ENCODE measurements around the gene C16orf78. TPM values are rescaled to one million over a fixed set of nuclear protein-coding genes. Genes with fewer than 3 reads are reported as not detected.

The C16orf78 gene, protein sequence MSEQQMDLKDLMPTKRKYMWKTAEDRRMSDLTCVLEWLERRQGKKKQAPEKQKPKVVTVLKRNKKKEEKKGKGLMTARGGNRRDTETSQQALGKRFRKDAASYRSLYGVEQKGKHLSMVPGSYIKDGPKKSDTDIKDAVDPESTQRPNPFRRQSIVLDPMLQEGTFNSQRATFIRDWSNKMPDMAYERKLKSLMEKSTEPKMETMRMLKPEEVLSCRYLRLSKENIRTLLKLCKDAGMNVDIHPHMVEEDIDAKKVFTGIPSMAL
- polyA plus RNA-seq (ENCODE audit: insufficient read length in 4 of 4), result not detected

GRCh38 chr16:49373504-49373903 is at the start of gene C16orf78:
TSS of gene C16orf78 (plus strand) at chr16:49373804. CDS start at chr16:49373940, 136 bp downstream.
- no peak for DNase-seq (ENCODE audit: low read depth in 4 of 4, low spot score in 3 of 4)

GRCh38 chr16:49324703-49325102 is 48.9 kb upstream of the C16orf78 start:
- DNase-seq (ENCODE audit: low read depth in 4 of 4, low spot score in 3 of 4), result no peak

DNA sequence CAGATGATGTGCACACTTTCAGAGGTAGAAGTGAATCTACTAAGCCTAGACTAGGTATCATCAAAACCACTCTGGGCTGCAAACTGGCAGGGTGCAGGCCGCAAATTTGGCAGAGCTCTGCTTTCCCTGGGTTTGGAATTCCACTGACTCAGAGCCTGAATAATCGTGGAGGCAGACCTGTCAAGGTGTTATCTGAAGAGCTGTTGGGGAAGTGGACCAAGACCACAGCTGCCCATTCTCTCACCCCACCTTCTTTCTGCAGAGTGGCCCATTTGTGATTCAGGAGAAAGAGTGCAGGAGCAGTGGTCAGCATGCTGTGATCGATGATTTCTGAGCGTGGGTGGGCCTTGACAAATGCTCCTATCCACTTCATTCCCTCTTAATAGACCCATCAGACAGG is 46.1 kb upstream of the C16orf78 start:
- DNase-seq (ENCODE audit: low read depth in 4 of 4, low spot score in 3 of 4), result no peak

DNA sequence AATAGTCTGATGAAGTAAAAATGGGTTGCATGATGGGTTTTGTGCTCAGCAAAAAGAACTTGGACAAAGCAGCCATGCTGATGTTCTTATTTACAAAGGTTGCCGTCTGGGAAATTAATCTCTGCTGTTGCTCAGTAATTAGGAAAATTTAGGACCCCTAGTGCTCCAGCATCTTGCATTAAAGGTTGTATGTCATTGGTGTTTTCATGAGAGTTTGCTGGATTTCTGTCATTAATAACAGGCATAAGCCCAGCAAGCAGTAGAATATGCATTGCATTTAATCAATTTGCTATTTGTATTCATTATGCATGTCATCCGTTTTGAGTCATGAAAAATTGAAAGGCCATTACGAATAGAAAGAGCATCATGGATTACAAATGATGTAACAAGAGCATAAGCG is 45.3 kb upstream of the C16orf78 start:
- DNase-seq (ENCODE audit: low read depth in 4 of 4, low spot score in 3 of 4), result no peak

DNA sequence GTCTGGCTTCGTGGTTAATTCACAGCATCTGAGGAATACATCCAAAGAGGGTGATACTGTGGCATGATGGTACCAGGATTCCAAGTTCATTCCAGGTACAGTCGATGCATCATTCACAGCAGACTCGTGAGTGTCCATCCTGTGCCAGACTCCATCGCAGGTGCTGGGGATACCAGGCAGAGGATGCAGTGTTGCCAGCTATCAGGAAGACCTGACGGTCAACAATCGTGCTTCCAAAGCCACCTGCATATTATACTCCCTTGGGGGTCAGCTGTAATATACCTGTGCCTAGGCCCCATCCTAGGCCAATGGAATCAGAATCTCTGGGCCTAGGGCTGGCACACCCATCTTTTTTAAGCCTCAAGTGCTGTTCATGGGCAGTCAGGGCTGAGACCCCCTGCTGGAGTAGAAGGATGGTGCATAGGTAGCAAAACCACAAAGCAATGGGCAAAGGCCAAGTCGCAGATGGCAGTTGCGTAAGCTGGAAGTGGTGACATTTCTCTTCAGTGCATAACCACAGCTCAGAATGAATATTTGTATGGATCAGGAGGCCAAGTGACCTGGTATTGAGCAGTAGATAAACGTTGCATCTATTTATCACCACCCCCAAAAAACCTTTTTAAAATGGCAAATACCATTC is 42.9 kb upstream of the C16orf78 start:
- no peak for DNase-seq (ENCODE audit: low read depth in 4 of 4, low spot score in 3 of 4)

DNA sequence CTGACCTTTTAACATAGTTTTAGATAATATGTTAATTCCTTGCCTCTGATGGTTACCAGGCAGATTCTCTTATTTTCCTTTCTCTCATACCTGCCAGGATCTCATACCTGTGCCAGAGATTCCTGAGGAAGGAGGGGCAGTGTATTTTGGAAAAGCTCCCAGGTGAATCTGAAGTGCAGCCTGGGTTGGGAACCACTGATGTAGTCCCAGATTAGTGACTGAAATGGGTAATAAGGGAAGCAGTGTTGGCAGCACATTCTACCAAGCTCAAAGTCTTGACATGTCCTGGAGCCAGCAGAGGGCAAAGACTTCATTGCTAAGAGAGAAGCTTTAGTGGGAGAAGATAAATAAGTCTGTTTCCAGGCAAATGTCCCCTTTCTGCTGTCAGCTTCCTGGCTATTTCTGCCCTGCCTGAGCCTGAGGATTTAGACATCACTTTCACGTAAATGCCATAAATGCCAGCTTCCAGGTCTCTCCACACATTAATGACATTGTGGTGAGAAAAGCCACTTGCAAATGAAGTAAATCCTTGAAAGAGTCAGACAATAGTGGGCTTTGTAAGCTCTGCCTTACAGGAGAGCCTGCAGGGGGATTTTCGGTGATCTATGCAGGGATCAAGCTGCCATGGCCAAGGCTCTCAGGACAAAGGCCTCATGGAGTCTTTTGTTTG is 40.9 kb upstream of the C16orf78 start:
- no peak for DNase-seq (ENCODE audit: low read depth in 4 of 4, low spot score in 3 of 4)

DNA sequence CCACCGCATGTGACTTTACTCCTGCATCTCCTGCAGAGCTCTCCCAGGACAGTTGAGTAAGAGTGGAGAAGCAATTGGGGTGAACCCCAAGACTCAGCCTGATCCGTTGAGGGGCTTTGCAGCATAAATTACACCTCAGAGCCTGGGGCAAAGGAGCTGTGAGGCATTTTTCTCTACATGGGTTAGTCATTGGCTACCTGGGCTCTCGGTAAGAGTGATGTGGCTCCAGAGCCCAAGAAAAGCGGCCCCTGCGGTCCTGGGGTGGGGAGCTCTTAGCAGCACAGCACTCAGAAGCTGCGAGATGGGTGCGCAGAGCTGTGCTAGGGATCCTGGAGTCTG is 40.4 kb upstream of the C16orf78 start:
- DNase-seq (ENCODE audit: low read depth in 4 of 4, low spot score in 3 of 4), result no peak

- no peak for DNase-seq (ENCODE audit: low read depth in 4 of 4, low spot score in 3 of 4)
These were observed 37.8 kb upstream of the C16orf78 start for GRCh38 chr16:49335828-49336227.

GRCh38 chr16:49336581-49336980 is 37.0 kb upstream of the C16orf78 start:
- no peak for DNase-seq (ENCODE audit: low read depth in 4 of 4, low spot score in 3 of 4)

GRCh38 chr16:49337814-49338350 is 35.7 kb upstream of the C16orf78 start:
- DNase-seq (ENCODE audit: low read depth in 4 of 4, low spot score in 3 of 4), result no peak

GRCh38 chr16:49338611-49339265 is 34.9 kb upstream of the C16orf78 start:
- DNase-seq (ENCODE audit: low read depth in 4 of 4, low spot score in 3 of 4), result no peak

DNA sequence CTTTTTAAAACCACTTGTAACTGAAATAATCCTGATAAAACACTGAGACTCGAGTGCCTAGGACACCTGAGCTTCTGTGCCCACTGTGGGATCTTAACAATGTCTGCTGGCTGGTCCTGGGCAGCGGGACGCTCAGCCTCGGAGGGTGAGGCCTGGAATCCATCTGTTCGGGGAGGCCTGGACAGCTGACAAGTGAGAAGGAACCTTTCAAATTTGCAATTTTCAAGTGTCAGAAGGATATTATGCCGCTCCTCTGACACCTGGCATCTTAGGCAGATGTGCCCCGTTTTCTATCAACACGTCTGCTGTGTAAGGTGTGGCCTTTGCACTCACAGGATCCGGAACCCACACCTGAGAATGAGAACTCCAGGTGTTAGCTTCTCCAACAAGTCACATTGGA is 33.1 kb upstream of the C16orf78 start:
- no peak for DNase-seq (ENCODE audit: low read depth in 4 of 4, low spot score in 3 of 4)

DNA sequence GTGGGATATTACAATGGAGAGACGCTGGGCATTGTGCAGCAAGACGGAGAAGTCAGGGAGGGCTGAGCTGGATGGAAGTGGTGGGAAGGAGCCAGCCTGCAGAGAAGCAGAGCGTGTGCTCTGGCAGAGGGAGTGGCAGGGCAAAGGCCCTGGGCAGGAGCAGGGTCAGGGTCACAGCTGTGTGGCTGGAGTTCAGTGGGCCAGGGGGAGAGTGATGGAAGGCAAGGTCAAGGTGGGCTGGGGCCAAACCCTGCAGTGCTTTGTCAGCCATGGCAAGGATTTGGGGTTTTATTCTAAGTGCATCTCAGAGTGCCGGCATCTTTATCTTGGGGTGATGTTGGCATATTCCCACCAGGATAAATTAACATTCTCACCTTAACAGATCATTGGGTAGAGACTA is 31.9 kb upstream of the C16orf78 start:
- no peak for DNase-seq (ENCODE audit: low read depth in 4 of 4, low spot score in 3 of 4)

GRCh38 chr16:49342336-49343265 is 31.0 kb upstream of the C16orf78 start:
- DNase-seq (ENCODE audit: low read depth in 4 of 4, low spot score in 3 of 4), result no peak

DNA sequence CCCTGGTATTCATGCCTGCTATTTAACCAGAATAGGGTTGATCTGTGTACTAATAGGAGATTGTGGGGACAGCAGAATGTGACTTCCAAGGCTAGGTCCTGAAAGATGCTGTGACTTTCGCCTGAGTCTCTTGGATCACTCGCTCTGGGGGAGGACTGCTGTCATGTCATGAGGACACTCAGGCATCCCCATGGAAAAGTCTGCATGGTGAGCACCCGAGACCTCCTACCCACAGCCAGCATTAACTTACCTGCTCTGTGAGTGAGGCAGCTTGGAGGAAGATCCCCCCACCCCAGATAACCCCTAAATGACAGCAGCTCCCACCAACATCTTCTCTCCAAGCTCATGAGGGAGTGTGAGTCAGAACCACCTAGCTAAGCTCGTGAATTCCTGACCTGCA is 30.3 kb upstream of the C16orf78 start:
- no peak for DNase-seq (ENCODE audit: low read depth in 4 of 4, low spot score in 3 of 4)

DNA sequence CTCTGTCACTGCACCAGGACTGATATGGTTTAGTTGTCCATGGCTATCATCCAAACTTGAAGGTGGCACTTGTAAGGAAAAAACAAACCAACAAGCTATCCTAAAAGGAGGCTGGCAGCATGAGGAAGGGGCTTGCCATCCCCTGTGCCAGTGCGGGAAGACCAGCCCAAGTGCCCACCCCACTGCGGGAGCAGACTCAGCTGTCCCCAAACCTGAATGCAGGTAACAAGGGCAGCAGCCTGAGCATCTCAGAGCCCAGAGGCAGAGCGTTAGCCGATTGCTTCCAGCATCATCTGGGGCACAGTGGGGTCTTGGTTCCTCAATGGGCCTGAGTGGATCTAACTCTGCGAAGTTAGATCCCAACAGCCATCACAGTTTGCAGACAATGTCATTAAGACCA is 29.2 kb upstream of the C16orf78 start:
- no peak for DNase-seq (ENCODE audit: low read depth in 4 of 4, low spot score in 3 of 4)

GRCh38 chr16:49345829-49346228 is 27.8 kb upstream of the C16orf78 start:
- peak in 2 of 4 donors; percentile 2 to 5 for DNase-seq (ENCODE audit: low read depth in 4 of 4, low spot score in 3 of 4)

DNA sequence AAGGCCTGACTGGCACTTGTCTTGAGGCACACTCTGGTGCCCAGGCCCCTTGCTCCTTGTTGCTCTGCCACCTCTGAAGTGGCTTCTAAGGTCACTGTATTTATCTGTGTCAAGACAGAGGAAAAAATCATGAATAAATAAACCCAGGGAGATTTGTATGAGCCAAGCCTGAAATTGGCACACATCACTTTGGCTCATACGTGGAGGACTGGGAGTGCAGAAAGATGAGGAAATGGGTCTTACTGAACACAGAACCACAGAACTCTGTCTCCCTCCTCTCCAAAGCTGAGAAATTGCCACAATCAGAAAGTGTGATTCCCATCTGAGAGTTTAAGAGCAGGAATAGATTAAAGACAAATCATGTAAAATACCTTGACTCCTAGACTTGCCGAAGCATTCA is 27.1 kb upstream of the C16orf78 start:
- DNase-seq (ENCODE audit: low read depth in 4 of 4, low spot score in 3 of 4), result no peak

DNA sequence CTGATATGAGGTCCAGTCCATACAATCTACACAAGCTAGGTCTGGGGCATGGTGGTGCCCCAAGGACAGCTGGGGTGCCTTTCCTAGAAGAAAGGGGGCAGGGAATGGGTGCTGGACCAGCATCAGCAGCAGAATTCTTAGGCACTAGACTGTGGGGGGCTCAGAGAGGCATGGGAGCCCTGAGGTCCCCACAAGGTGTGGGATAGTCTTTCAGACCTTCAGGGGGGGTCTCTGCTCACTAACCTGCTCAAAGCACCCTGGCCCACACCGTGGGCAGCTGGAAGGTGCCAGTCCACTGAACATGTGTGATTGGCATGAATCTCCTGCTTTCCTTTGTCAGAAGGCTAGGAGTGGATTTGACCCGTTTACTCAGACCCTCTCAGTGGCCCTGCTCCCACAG is 26.1 kb upstream of the C16orf78 start:
- no peak for DNase-seq (ENCODE audit: low read depth in 4 of 4, low spot score in 3 of 4)
